Ectodermal cell (in vitro differentiated cells): Measurements from ENCODE around the gene PACSIN1.

Experiments
- H3K27ac ChIP-seq: 2 replicates; pipeline ENCODE4 v1.7.0; 2013; ENCODE audit warnings: mild to moderate bottlenecking, low read depth, low read length; ENCODE audit not compliant: insufficient read depth, poor library complexity, severe bottlenecking
- H3K27me3 ChIP-seq: 2 replicates; pipeline ENCODE4 v1.7.0; 2013; ENCODE audit warnings: mild to moderate bottlenecking, low read length; ENCODE audit not compliant: insufficient read depth, control insufficient read depth, poor library complexity, severe bottlenecking
- H3K36me3 ChIP-seq: one replicate; pipeline ENCODE4 v1.7.0; 2013; ENCODE audit warnings: low read length; ENCODE audit not compliant: control insufficient read depth, insufficient read depth
- H3K4me1 ChIP-seq: one replicate; pipeline ENCODE4 v1.7.0; 2013; ENCODE audit warnings: low read length; ENCODE audit not compliant: control insufficient read depth, insufficient read depth
- H3K4me3 ChIP-seq: 2 replicates; pipeline ENCODE4 v1.7.0; 2013; ENCODE audit warnings: low read depth, low read length, control low read depth; ENCODE audit not compliant: insufficient read depth
- H3K9me3 ChIP-seq: 2 replicates; pipeline ENCODE4 v1.7.0; 2013; ENCODE audit warnings: mild to moderate bottlenecking, low read length, moderate library complexity; ENCODE audit not compliant: control insufficient read depth
- WGBS, 2 experiments: methylation state at CpG; one replicate each; pipeline ENCODE4 v1.1.7; 2013; ENCODE audit warnings: missing lambda C conversion rate in 2 of 2; 5-methylcytosine and 5-hydroxymethylcytosine counted together

PACSIN1 gene

GRCh38 chr6:34553750-34554149 is 87.9 kb downstream of the PACSIN1 start:
- no peaks in the 10 kb centered on the region for H3K9me3 ChIP-seq
- H3K36me3 ChIP-seq: no peaks in the 10 kb centered on the region
- H3K27me3 ChIP-seq: no peaks in the 10 kb centered on the region
- WGBS, 2 experiments: 80 to 83% methylated on average over 7 to 10 of the region's 10 CpGs
- H3K4me1 ChIP-seq: no peaks in the 10 kb centered on the region
- no peak overlapping the region for H3K27ac ChIP-seq
- no peak overlapping the region for H3K4me3 ChIP-seq

GRCh38 chr6:34554291-34555006 is 88.6 kb downstream of the PACSIN1 start:
- no peaks in the 10 kb centered on the region for H3K27me3 ChIP-seq
- no peaks in the 10 kb centered on the region for H3K9me3 ChIP-seq
- H3K4me3 ChIP-seq: no peak overlapping the region
- no peak overlapping the region for H3K27ac ChIP-seq
- 85 to 91% methylated on average over 15 of the region's 15 CpGs for WGBS, 2 experiments
- no peaks in the 10 kb centered on the region for H3K36me3 ChIP-seq
- no peaks in the 10 kb centered on the region for H3K4me1 ChIP-seq

GRCh38 chr6:34555007-34555322 is 89.1 kb downstream of the PACSIN1 start:
- Histone ChIP-seq H3K4me3 (no peak overlapping the region), H3K36me3 (no peaks in the 10 kb centered on the region), H3K9me3 (no peaks in the 10 kb centered on the region), H3K4me1 (peaks cover 3% of the 10 kb centered on the region), H3K27ac (no peak overlapping the region), H3K27me3 (no peaks in the 10 kb centered on the region)
- 95 to 97% methylated on average over 11 of the region's 11 CpGs for WGBS, 2 experiments

- WGBS, 2 experiments: 93 to 94% methylated on average over 8 of the region's 8 CpGs
- Histone ChIP-seq H3K4me1 (peaks cover 6% of the 10 kb centered on the region), H3K27ac (no peak overlapping the region), H3K4me3 (no peak overlapping the region), H3K9me3 (no peaks in the 10 kb centered on the region), H3K36me3 (no peaks in the 10 kb centered on the region), H3K27me3 (no peaks in the 10 kb centered on the region)
Measured at GRCh38 chr6:34555328-34555727, 89.5 kb downstream of the PACSIN1 start.

GRCh38 chr6:34556031-34556471 is 90.2 kb downstream of the PACSIN1 start, which contains the start of gene SPDEF:
SPDEF (minus strand) TSS chr6:34556329; CDS start chr6:34544455, 11,874 bp downstream.
- Histone ChIP-seq H3K36me3 (no peaks in the 10 kb centered on the region), H3K9me3 (no peaks in the 10 kb centered on the region), H3K27me3 (no peaks in the 10 kb centered on the region), H3K4me3 (no peak within 1 kb of the TSS), H3K4me1 (peaks cover 11% of the 10 kb centered on the region), H3K27ac (no peak within 1 kb of the TSS)
- 81 to 82% methylated on average over 6 of the region's 6 CpGs for WGBS, 2 experiments

- H3K36me3 ChIP-seq: no peaks in the 10 kb centered on the region
- H3K4me1 ChIP-seq: peaks cover 11% of the 10 kb centered on the region
- no peak overlapping the region for H3K27ac ChIP-seq
- no peaks in the 10 kb centered on the region for H3K27me3 ChIP-seq
- H3K9me3 ChIP-seq: no peaks in the 10 kb centered on the region
- WGBS, 2 experiments: 87 to 90% methylated on average over 9 of the region's 9 CpGs
- no peak overlapping the region for H3K4me3 ChIP-seq
Measured at GRCh38 chr6:34556493-34556892, 90.6 kb downstream of the PACSIN1 start.

GRCh38 chr6:34557228-34557627 is 91.4 kb downstream of the PACSIN1 start:
- Histone ChIP-seq H3K4me3 (no peak overlapping the region), H3K4me1 (peaks cover 11% of the 10 kb centered on the region), H3K36me3 (no peaks in the 10 kb centered on the region), H3K27me3 (no peaks in the 10 kb centered on the region), H3K27ac (no peak overlapping the region), H3K9me3 (no peaks in the 10 kb centered on the region)
- WGBS, 2 experiments: 86 to 92% methylated on average over 9 of the region's 9 CpGs

- no peak overlapping the region for H3K4me3 ChIP-seq
- WGBS, 2 experiments: 87 to 95% methylated on average over 4 of the region's 4 CpGs
- no peak overlapping the region for H3K27ac ChIP-seq
- H3K36me3 ChIP-seq: no peaks in the 10 kb centered on the region
- no peaks in the 10 kb centered on the region for H3K27me3 ChIP-seq
- H3K4me1 ChIP-seq: peaks cover 11% of the 10 kb centered on the region
- H3K9me3 ChIP-seq: no peaks in the 10 kb centered on the region
Measured at GRCh38 chr6:34558172-34558714, 92.4 kb downstream of the PACSIN1 start.

GRCh38 chr6:34559651-34560365 is 93.9 kb downstream of the PACSIN1 start:
- Histone ChIP-seq H3K27me3 (no peaks in the 10 kb centered on the region), H3K4me1 (peaks cover 11% of the 10 kb centered on the region), H3K27ac (no peak overlapping the region), H3K36me3 (no peaks in the 10 kb centered on the region), H3K9me3 (no peaks in the 10 kb centered on the region), H3K4me3 (no peak overlapping the region)
- 65 to 69% methylated on average over 10 of the region's 10 CpGs for WGBS, 2 experiments
